Measurements from ENCODE around the gene ARID1B. TPM values are rescaled to one million over a fixed set of nuclear protein-coding genes. Genes with fewer than 3 reads are reported as not detected.

The ARID1B gene
- total and polyA plus RNA-seq, 2 of the 4 experiments (the other 2 are of a cell fraction) = 14.5 to 20.1 TPM

GRCh38 chr6:157245436-157245835 lies 468.3 kb downstream of the ARID1B start:
- H3K9me1 ChIP-seq (ENCODE audit: insufficient read depth, low read length) = no peaks in the 10 kb centered on the region
- H2AK9ac ChIP-seq (replicated peaks; ENCODE audit: low read depth, low read length, poor library complexity) = no peak overlapping the region
- ATAC-seq (ENCODE audit: low read depth) (no peak), DNase-seq (no peak)
- dilution Hi-C loops (cut with HindIII; ENCODE audit: low sequenced_read_pairs, unreplicated experiment) (no loop called here), in situ Hi-C loops (cut with MboI; ENCODE audit: low sequenced_read_pairs) (no loop called here), intact Hi-C loops (cut with micrococcal nuclease) (no loop called here)
- no peak overlapping the region for H2AK5ac ChIP-seq (ENCODE audit: low read depth, low read length)
- POLR2A ChIA-PET (ENCODE audit: unreplicated experiment) = no interaction called here
- no peak overlapping the region for H3K14ac ChIP-seq (replicated peaks; ENCODE audit: low read depth, low read length)
- no peak overlapping the region for H2BK120ac ChIP-seq (ENCODE audit: low read depth, low read length)
- no peak overlapping the region for H3K23ac ChIP-seq (ENCODE audit: low read depth, low read length)
- H3K4me2 ChIP-seq (ENCODE audit: low read depth, low read length) = no peak overlapping the region
- CTCF ChIA-PET = interaction anchor here (1.2 kb wide), 1 partner anchor 10 kb away, joined by 5 read pairs; no protein-coding TSS in a partner anchor
- H3K9ac ChIP-seq (ENCODE audit: low read depth, low read length) = no peak overlapping the region
- H3K79me1 ChIP-seq (ENCODE audit: low read depth in 1 of 2, low read length in 2 of 2) = no peaks in the 10 kb centered on the region
- H3K56ac ChIP-seq (ENCODE audit: extremely low read depth, insufficient read depth, low read length) = no peak overlapping the region
- H2BK15ac ChIP-seq (ENCODE audit: low read depth, low read length) = no peak overlapping the region
- no peak overlapping the region for H3K4ac ChIP-seq (ENCODE audit: low read depth, low read length)
- BruUV-seq (replicated peaks) = no TSS peak
- no peak overlapping the region for H2BK20ac ChIP-seq (ENCODE audit: low read depth, low read length)
- H3K36me3 ChIP-seq (ENCODE audit: control insufficient read depth, insufficient read depth, low read length) = no peaks in the 10 kb centered on the region
- TF ChIP-seq RCOR1 (IDR thresholded peaks at IDR 0.05; ENCODE audit: insufficient replicate concordance, low read length) (no peak), NFE2L2 (IDR thresholded peaks at IDR 0.05; ENCODE audit: low read depth, low read length) (no peak), SMC3 (IDR thresholded peaks at IDR 0.05; ENCODE audit: low read depth, low read length) (no peak), BHLHE40 (IDR thresholded peaks at IDR 0.05; ENCODE audit: low read depth, low read length) (no peak), POLR2A (IDR thresholded peaks at IDR 0.05; ENCODE audit: low read depth, low read length) (no peak), MAFK (IDR thresholded peaks at IDR 0.05; ENCODE audit: low read depth, low read length) (no peak), CEBPB (IDR thresholded peaks at IDR 0.05; ENCODE audit: low read depth, low read length) (no peak), FOS (IDR thresholded peaks at IDR 0.05; ENCODE audit: low read depth, low read length) (no peak), MAZ (IDR thresholded peaks at IDR 0.05; ENCODE audit: borderline replicate concordance, low read depth, low read length) (no peak), RFX5 (IDR thresholded peaks at IDR 0.05; ENCODE audit: low read depth, low read length) (no peak), MXI1 (IDR thresholded peaks at IDR 0.05; ENCODE audit: borderline replicate concordance, low read depth, low read length) (no peak), RAD21 (IDR thresholded peaks at IDR 0.05; ENCODE audit: low read length) (no peak), CHD1 (IDR thresholded peaks at IDR 0.05; ENCODE audit: low read depth, low read length) (no peak), USF2 (IDR thresholded peaks at IDR 0.05; ENCODE audit: low read depth, low read length) (no peak)
- TF ChIP-seq, protein P1, sequence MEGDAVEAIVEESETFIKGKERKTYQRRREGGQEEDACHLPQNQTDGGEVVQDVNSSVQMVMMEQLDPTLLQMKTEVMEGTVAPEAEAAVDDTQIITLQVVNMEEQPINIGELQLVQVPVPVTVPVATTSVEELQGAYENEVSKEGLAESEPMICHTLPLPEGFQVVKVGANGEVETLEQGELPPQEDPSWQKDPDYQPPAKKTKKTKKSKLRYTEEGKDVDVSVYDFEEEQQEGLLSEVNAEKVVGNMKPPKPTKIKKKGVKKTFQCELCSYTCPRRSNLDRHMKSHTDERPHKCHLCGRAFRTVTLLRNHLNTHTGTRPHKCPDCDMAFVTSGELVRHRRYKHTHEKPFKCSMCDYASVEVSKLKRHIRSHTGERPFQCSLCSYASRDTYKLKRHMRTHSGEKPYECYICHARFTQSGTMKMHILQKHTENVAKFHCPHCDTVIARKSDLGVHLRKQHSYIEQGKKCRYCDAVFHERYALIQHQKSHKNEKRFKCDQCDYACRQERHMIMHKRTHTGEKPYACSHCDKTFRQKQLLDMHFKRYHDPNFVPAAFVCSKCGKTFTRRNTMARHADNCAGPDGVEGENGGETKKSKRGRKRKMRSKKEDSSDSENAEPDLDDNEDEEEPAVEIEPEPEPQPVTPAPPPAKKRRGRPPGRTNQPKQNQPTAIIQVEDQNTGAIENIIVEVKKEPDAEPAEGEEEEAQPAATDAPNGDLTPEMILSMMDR (conservative IDR thresholded peaks at IDR 0.05; ENCODE audit: low read depth, low read length) = no peak
- TF ChIP-seq, protein P2, sequence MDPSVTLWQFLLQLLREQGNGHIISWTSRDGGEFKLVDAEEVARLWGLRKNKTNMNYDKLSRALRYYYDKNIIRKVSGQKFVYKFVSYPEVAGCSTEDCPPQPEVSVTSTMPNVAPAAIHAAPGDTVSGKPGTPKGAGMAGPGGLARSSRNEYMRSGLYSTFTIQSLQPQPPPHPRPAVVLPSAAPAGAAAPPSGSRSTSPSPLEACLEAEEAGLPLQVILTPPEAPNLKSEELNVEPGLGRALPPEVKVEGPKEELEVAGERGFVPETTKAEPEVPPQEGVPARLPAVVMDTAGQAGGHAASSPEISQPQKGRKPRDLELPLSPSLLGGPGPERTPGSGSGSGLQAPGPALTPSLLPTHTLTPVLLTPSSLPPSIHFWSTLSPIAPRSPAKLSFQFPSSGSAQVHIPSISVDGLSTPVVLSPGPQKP (IDR thresholded peaks at IDR 0.05; ENCODE audit: borderline replicate concordance, low read depth, low read length) = no peak
- H4K91ac ChIP-seq (ENCODE audit: insufficient read depth, low read depth, low read length) = no peak overlapping the region
- H3K4me1 ChIP-seq (ENCODE audit: control insufficient read depth, insufficient read depth, low read length) = peaks cover 3% of the 10 kb centered on the region
- 100% methylated on average over 2 of the region's 13 CpGs; no CpG with 5 or more reads in 1 of the 2 experiments for WGBS, 2 experiments (ENCODE audit: extremely low coverage in 2 of 2, insufficient read length in 1 of 2)
- no peaks in the 10 kb centered on the region for H4K20me1 ChIP-seq (ENCODE audit: insufficient read depth, low read length)
- no peak overlapping the region for H2BK5ac ChIP-seq (ENCODE audit: low read depth, low read length, poor library complexity, severe bottlenecking)
- H3K27ac ChIP-seq (ENCODE audit: insufficient read depth, low read length) = no peak overlapping the region
- no peak overlapping the region for H4K5ac ChIP-seq (ENCODE audit: low read depth, low read length)
- H3K4me3 ChIP-seq (ENCODE audit: insufficient read depth, low read depth, low read length) = no peak overlapping the region
- no peak overlapping the region for H4K8ac ChIP-seq (ENCODE audit: low read depth in 2 of 2, low read length in 2 of 2)
- H2AFZ ChIP-seq (replicated peaks; ENCODE audit: low read length, poor library complexity) = no peak overlapping the region
- peaks cover 19% of the 10 kb centered on the region for H3K27me3 ChIP-seq (ENCODE audit: control insufficient read depth, insufficient read depth, low read length)
- peaks cover 12% of the 10 kb centered on the region for H3K9me3 ChIP-seq (ENCODE audit: control insufficient read depth, insufficient read depth, low read length)
- no peak overlapping the region for H3K18ac ChIP-seq (ENCODE audit: low read depth, low read length)

All from IMR-90 (cell line).